ENCODE data around the gene SLC11A2.

The SLC11A2 gene

DNA sequence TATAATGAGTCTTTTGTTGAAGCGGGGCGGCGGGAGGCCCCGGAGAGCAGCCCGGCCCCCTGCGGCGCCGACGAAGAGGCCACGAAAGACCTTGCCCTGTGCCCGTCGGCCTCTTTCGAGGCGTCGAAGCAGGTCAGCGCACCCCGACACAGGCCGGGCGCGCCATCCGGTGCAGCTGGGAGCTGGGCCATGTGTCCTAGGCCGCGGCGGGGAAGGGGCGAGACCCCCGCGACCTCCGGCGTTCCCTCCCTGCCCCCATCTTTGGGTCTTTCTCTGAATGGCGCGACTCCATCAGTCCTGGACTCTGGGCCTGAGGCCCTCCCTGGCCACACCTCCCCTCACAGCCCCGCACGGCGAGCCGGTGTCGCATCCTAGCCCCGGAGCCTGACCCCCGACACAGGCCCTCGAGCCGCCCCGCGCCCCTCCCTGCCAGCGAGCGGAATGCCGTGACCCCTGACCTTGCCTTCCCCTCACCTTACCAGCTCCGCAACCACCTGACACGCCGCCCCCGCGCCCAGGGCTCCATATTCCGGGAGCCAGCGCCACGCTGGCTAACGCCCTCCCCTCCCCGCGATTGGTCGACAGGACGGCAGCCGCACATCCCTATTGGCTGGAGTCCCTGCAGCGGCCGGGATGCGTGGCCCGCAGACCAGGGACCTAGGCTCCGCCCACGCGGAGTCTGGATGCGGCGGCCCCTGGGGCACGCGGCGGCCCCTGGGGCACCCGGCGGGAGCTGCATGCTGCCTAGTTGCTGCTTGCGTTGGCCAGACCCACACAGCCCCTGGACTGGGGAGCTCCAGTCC is at the start of gene SLC11A2:
Gene SLC11A2 (minus strand): TSS at position 549 of the 803 bp plus-strand sequence. CDS start 15,656 bp downstream, outside the sequence.
- peak; percentile 56 to 82 for DNase-seq

DNA sequence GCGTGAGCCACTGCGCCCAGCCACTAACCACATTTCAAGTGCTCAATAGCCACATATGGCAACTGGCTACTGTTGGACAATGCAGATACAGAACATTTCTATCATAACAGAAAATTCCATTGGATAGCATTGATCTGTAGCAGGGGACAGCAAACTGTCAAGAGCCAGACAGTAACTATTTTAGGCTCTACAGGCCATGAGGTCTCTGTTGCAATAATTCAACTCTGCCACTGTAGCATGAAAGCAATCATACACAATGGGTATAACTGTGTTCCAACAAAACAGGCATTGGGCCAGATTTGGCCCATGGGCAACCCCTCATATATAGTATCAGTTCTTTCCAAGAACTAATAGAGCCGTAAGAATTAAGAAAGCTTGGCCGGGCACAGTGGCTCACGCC is 49.2 kb upstream of the SLC11A2 start:
- DNase-seq = no peak

DNA sequence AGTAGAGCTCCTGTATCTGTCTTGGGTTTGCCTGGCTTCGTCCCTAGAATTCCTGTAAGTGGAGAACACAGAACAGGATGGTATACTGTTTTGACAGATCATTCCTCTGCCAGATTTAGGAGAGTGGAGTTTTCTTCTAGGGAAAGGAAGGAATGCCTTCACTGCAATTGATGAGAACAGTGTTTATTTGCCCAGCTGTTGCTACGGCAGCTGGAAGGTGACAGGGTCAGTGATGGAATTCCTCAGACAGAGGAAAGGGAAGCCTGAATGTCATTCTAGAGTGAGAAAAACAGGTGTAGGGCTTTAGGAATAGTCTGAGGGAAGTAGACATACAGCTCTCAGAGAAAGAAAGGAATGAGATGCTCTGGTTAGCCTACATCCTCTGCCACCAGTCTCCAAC is 45.5 kb upstream of the SLC11A2 start:
- DNase-seq = no peak

DNA sequence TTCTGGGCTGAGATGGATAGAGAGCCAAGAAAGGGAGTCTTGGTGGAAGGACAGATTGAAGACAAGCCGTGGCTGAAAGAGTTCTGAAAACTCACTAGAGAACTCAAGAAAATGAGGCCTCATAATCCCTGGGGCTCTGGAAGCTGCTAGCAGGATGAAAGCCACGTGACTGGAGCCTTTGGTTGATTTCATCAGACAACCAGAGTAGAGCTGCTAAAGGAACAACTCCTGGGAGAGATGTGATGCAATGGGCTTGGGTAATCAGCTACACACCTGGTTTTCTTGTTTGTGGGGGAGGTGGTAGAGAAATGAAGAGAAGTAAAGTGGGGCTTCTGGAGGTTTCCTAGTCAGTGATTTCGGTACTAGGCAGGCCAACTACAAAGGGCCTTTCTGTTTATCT is 43.8 kb upstream of the SLC11A2 start:
- DNase-seq = no peak

DNA sequence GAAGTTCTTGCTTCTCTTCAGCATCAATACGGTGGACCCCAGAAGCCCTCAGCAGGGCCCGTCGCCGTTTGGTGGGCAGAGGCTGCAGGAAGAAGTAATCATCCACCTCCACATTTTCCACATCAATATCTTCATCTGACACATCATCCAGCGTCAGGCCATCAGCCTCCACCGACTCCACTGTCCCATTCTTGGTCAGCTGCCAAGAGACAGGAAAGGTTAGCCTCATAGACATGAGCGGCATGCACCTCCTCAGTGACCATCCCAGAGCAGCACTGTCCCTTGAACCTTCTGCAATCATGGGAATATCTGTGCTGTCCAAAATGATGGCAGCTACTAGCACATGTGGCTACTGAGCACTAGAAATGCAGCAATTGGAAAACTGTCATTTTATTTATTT is 41.6 kb upstream of the SLC11A2 start:
- no peak for DNase-seq

DNA sequence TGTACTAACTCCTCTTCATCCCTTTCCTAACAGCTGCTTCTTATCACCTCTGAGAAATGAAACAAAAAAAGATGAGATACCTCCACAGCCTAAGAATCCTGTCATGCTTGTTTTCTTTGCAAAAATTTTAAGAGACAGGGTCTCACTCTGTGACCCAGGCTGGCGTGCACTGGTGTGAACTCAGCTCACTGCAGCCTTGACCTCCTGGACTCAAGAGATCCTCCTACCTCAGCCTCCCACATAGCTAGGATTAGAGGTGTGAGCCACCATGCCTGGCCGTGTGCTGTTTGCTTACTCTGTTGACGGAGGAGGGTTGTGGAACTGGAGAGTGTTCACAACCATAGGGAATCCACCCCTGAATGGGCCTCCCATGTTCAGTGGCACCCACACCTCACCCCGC is 41.0 kb upstream of the SLC11A2 start:
- no peak for DNase-seq

DNA sequence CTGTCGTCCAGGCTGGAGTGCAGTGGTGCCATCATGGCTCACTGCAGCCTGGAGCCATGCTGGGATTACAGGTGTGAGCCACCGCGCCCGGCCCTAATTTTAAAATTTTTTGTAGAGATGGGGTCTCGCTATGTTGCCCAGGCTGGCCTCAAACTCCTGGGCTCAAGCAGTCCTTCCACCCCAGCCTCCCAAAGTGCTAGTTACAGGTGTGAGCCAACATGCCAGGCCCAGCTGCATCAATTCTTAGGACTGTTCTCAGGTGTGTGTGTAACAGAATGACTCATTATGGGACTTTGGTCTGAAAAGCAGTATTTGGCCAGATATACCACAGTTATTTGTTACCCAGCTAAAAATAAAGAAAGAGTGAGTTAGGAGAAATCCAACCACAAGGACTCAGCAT is 39.3 kb upstream of the SLC11A2 start:
- DNase-seq = no peak

DNA sequence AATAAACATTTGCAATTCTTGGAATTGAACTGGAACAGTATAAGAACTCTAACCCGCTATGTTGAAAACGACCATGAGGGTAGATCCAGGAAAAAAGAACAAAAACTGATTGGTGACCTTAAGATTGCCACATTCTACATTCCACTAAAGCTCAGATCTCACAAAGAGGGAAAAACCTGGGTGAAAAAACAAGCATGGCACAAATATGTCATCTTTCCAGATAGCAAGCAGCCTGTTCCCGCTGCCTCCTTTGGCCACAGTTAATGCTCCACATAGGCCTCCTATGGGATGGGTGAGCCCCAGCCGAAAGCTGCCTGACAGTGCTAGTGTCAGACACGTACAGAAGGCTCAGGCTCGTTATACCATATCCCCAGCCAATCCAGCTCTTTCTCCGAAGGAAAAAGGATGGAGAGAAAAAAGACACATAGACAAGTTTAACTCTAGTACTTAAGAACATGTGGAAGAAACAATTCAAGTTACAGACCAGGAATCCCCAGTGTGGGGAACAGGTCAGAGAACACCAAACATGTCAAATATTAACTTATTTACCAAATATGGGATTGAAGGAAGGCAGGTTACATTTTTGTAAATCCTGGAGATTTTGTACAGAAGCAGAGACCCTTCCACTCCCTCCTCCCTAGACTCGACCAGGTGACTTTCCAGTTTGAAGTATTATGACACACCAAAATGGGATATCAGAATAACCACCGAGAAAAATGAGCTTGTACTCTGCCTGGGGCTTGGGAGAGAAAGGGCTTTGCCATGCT is 36.6 kb upstream of the SLC11A2 start:
- no peak for DNase-seq

DNA sequence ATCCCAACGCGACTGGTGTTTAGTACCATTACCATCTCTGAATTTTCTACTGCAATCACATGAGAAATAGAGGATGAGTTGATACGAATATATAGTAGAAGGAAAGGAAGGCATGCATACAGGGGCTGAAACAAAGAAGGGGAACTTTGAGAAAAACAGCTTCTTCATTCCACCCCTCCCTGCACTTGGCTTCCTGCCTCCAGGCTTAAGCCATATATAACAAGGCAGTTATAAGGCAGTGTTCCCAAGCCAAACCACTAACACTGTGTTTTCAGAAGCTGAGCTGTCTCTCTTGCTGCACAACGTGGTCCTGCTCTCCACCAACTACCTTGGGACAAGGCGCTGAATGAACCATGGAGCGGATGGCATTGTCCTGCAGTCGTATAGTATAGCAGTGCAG is 32.9 kb upstream of the SLC11A2 start:
- DNase-seq = no peak

DNA sequence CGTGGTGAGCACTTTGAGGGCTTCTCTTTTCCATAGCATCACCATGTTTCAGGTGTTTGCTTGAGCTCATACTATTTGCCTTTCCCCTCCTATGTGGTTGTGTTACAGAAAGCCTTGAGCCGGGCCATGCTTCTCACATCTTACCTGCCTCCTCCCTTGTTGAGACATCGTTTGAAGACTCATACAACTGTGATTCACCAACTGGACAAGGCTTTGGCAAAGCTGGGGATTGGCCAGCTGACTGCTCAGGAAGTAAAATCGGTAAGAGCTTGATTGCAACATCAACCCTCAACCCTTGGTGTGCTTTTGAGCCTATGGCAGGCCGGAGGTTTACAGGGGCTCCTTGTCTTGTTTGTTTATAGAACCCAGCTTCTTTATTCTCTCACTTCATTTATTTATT is 30.1 kb upstream of the SLC11A2 start:
- no peak for DNase-seq

DNA sequence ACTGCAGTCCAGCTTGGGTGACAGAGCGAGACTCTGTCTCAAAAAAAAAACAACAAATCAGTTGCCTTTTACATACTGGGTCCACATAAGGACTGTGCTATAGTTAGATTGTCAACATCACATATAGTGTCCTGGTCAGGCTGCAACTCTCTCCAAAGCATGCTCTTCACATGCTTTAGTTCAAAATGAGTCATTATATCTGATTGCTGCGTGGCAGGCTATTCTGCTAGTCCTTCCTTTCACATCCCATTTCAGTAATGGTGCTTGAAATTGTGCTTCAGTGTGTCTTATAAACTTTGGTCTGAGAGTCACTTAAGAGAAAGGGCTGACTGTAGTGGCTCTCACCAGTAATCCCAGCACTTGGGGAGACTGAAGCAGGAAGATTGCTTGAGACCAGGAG is 28.9 kb upstream of the SLC11A2 start:
- DNase-seq = no peak

DNA sequence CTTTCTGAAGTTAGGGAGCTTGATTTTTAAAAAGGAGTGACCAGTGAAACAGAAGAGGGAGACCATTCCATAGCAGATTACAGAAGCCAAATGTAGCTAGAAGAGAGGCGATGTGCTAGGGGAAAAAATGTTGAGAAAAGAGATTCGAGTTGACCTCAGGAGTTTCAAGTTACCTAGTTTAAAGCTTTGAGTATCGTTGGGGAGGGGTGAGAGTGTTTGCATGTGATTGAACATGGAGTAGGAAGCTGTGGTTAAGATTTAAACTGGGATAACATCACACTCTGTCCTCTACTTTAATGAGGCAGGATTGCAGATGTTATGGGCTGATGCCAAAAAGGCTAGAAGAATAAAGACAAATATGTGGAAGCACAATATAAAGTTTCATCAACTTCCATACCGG is 25.6 kb upstream of the SLC11A2 start:
- DNase-seq = no peak

DNA sequence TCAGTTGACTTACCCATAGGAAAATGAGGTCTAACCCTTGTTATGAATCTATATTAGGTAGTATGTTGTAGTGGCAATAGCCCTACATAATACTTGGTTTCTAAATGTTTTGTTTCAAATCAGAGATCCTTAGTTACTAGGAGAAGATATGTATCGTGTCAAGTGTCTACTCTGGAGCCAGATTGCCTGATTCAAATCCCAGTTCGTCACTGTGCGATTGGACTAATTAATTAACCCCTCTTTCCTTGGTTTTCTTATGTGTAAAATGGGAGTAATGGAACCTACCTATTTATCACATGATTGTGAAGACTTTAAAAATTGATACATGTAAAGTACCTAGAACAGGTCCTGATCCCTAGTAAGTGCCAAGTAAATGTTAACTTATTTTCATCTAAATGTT is 23.3 kb upstream of the SLC11A2 start:
- DNase-seq = no peak

DNA sequence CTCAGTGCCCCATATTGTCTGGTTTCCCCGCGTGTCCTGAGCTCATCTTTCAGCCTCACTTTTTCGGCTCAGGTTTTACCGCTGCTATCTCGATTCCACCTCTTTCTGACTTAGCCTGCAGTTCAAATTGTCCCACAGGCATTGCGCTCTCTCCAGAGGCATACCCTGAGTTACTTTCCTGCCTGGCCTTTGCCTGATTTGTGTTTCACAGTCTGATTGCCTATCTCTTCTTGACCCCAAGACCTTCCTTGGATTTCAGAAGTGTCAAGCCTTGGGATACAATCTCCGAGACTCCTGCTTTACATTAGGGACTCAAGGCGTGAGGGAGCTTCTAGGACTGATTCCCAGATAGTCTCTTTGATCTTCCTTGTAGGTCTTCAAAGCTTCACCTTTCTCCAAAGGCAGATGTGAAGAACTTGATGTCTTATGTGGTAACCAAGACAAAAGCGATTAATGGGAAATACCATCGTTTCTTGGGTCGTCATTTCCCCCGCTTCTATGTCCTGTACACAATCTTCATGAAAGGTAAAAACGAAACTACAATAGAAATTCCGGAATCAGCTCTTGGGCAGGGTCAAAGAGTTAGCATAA is 22.6 kb upstream of the SLC11A2 start:
- no peak for DNase-seq

DNA sequence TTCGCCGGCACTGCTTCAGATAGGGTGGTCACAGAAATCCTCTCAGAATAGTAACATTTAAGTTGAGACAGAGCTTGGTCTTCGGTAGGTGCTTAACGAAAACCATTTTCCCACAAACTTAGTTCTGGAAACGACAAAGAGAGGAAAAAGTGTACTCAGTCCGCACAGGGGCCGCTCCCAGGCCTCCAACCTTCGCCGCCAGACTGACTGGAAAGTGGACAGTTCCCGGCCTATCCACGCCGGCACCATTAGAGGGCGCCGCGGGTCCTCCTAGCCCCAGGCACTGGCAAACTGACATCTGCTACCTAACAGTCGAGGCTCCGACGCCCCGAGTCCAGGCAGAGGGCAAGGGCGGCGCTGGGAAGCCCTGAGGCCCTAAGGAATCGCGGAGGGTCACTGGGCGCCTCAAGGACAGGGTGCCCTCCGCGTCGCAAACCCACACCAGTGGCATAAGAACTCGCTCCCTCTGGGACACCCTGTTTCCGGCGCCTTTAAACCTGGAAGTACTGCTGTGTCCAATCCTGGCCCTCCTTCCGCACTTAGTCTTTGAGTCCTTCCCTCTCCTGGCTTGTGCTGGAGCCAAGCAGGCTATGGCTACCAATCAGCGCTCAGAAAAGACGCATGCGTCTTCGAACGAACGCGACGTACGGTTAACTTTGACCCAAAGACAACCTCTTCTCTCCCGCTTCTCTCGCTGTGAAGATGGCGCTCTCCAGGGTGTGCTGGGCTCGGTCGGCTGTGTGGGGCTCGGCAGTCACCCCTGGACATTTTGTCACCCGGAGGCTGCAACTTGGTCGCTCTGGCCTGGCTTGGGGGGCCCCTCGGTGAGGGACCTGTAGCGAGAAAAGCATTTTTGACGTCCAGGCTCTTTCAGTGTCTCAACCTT is 21.7 kb upstream of the SLC11A2 start, which contains the start of gene LETMD1:
Gene LETMD1 (plus strand): TSS at position 673 of the 886 bp plus-strand sequence. CDS start 30 bp downstream, at position 703.
- peak; percentile 87 to 95 for DNase-seq

DNA sequence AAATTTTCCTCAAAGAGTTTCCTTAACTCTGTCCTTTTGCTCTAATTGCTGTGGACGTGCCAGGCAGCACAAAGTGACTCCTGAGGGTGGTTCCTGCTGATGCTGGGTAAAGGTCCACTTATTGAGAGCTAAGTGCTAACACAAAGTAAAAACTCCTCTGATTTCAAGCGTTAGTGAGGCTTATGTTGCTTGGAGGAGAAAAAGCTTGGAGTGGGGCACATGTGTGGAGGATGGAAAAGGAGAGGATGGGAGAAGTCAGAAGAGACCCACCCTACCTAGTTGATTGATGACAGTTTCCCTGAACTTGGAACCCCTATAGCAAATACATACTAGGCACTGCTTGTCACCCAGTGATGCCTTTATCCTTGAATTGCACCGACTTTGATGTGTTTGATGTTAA is 10.1 kb upstream of the SLC11A2 start:
- no peak for DNase-seq

DNA sequence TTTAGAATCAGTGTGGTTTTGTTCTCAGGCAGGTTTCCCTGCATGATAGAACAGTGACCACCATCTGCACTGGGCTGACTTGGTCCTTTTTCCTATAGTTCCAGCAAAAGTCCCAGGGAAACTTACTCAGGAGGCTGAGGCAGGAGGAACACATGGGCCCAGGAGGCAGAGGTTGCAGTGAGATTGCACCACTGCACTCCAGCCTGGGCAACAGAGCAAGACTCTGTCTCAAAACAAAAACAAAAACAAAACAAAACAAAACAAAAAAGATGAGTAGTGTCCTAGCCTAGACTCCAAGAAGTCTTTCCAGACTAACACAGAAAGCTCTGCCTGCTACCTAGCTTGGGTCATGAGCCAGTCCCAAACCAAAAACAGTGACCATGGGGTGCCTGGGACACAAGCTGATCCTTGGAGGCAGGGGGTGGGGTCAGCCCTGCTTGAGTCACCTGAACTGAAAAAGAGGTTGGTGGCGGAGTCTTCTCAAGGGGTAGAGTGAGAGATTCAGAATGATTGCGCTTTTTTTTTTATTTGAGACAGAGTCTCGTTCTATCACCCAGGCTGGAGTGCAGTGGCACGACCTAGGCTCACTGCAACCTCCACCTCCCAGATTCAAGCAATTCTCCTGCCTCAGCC is 7.4 kb upstream of the SLC11A2 start:
- DNase-seq = no peak

DNA sequence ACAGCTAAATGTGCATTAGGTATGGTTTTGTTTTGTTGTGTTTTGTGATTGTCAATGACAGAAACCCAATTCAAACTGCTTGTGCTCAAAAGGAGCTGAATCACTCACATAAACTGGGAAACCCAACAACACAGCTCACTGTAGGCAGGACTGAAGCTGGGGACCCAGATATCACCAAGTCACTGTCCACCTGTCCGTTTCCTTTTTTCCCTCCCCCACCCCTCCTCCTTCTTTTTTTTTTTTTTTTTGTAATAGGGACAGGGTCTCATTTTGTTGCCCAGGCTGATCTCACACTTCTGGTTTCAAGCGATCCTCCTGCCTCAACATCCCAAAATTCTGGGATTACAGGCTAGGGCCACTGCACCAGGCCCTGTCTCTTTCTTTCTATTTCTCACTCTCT is 6.9 kb upstream of the SLC11A2 start:
- no peak for DNase-seq

DNA sequence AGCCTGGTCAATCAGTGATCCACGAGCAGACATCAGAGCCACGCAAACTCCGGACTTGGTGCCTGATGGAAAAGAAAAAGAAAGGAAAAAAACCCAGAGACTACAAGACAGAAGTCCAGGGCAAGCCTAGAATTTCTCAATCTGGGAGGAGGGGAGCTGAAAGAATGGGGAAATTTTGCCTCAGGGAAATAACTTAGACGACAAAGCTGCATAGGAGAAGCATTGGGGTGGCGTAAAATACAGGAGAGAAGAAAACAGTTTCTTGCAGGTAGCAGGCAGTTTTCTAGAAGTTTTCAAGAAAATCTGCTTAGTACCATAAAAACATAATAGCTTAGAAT is 2.6 kb upstream of the SLC11A2 start:
- no peak for DNase-seq

DNA sequence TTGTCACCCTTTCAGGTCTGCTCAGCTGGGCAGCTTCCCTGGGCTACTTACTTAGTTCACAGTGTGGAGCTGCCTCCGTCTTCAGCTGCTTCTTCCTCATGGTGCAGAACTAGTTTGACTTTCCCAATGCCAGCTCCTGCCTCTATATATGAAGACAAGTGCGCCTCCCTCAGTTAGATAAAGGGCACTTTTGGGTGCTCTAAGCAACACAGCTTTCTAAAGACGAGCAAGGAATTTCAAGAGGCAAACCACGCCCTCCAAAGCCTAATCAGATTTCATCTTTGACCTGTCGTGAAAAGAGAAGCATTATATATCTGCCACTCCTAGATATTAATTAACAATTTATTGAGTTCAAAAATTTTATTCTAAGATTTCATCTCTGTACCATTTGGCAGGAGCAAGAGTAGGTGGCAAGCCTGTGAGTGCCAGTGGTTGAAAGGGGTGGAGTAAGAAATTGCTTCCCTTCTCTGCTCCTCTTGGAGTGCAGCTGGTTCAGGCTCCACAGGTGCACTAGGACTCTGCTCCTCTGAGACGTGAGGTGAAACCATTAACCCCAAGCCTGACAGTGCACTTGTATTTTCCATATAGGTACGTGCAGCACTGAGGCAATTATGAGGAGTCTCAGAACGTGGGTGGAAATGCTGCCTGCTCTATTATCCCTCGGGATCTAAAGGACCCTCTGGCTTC is 2.1 kb upstream of the SLC11A2 start:
- no peak for DNase-seq

DNA sequence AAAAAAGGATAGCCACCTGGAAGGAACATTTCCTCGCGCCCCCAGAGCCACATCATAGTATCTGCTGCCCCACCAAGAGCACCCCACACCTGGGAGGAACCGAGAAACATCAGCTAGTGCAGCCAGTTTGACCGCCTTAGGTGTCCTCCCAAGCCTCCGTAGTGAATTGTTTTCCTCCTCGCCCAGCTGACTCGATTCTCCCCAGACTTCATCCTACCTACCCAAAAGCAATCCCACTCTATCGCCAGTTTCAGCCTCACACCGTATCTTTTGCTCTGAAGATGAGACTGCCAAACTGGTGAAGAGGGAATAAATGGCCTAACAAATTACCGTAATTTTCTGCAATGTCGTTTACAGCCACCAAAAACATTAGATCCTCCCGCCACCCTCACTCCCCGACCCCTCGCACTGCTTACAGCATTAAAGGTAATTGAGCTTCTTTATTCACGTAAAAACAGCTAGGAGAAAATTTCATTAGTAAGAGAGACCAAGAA is 1.2 kb upstream of the SLC11A2 start:
- no peak for DNase-seq

Data from cerebellar nuclear complex (tissue), 1 donor.